BLaER1 treated with 17β-estradiol and CSF1 and Interleukin-3, amounts not matched to agents 10 nM and 100 nM (cell line): ENCODE measurements around the gene YWHAB.
"Not testable (repeated sequence)": the region's sequence is repeated elsewhere in the genome, so short reads cannot be mapped to it uniquely, and the experiment has no call there.

Experiments
- H3K27ac ChIP-seq, 11 experiments: shearing (Covaris generic); formaldehyde crosslinking; 2 replicates each; pipeline ENCODE4 v1.8.1; 2022
- H3K27me3 ChIP-seq, 11 experiments: shearing (Covaris generic); formaldehyde crosslinking; 2 replicates each; pipeline ENCODE4 v1.8.1; 2022
- H3K36me3 ChIP-seq, 11 experiments: shearing (Covaris generic); formaldehyde crosslinking; 2 replicates each; pipeline ENCODE4 v1.8.1; 2022
- H3K4me1 ChIP-seq, 10 experiments: shearing (Covaris generic); formaldehyde crosslinking; 2 replicates each; pipeline ENCODE4 v1.8.1; 2022
- H3K4me2 ChIP-seq, 11 experiments: shearing (Covaris generic); formaldehyde crosslinking; 2 replicates each; pipeline ENCODE4 v1.8.1; 2022
- H3K4me3 ChIP-seq, 10 experiments: shearing (Covaris generic); formaldehyde crosslinking; 2 replicates each; pipeline ENCODE4 v1.8.1; 2022
- H3K9ac ChIP-seq, 11 experiments: shearing (Covaris generic); formaldehyde crosslinking; 2 replicates each; pipeline ENCODE4 v1.8.1; 2022
- H3K9me3 ChIP-seq, 11 experiments: shearing (Covaris generic); formaldehyde crosslinking; replicated peaks in 1 of 11; 2 replicates each; pipeline ENCODE4 v1.8.1; 2022
- H4K20me1 ChIP-seq, 11 experiments: shearing (Covaris generic); formaldehyde crosslinking; 2 replicates each; pipeline ENCODE4 v1.8.1; 2022
- Cebpa-rat ChIP-seq, 11 experiments: shearing (Covaris generic); IDR thresholded peaks; 2 replicates each; pipeline ENCODE4 v1.8.1; 2022

The YWHAB gene

GRCh38 chr20:44866703-44867335 is 18.7 kb upstream of the YWHAB start:
- Histone ChIP-seq H4K20me1 (no peaks in the 10 kb centered on the region), H3K4me1 (peaks cover 0 to 14% (median 0%) of the 10 kb centered on the region in 10 experiments; a peak in 6 of 20 replicates), H3K27ac (no peak overlapping the region), H3K4me3 (no peak overlapping the region), H3K4me2 (peak overlapping the region in 4 of 11 experiments; percentile 54 to 68 (median 60); a peak in 7 of 22 replicates), H3K36me3 (no peaks in the 10 kb centered on the region), H3K27me3 (no peaks in the 10 kb centered on the region), H3K9me3 (no peaks in the 10 kb centered on the region), H3K9ac (peak overlapping the region in 1 of 11 experiments; percentile 9; a peak in 1 of 22 replicates)
- no peak for TF ChIP-seq Cebpa-rat (IDR thresholded peaks at IDR 0.05)

- Histone ChIP-seq H3K27me3 (no peaks in the 10 kb centered on the region), H3K27ac (no peak overlapping the region), H3K4me2 (no peak overlapping the region), H3K36me3 (no peaks in the 10 kb centered on the region), H3K4me1 (peaks cover 0 to 14% (median 0%) of the 10 kb centered on the region in 10 experiments; a peak in 6 of 20 replicates), H4K20me1 (no peaks in the 10 kb centered on the region), H3K4me3 (no peak overlapping the region), H3K9ac (peak overlapping the region in 2 of 11 experiments; percentile 18 to 29; a peak in 1 of 22 replicates), H3K9me3 (no peaks in the 10 kb centered on the region)
- TF ChIP-seq Cebpa-rat (IDR thresholded peaks at IDR 0.05): no peak
Measured at GRCh38 chr20:44869471-44869870, 16.0 kb upstream of the YWHAB start.

- H3K36me3 ChIP-seq, H3K9ac ChIP-seq, H3K4me2 ChIP-seq, H3K9me3 ChIP-seq, H3K4me3 ChIP-seq, H3K27me3 ChIP-seq, H3K27ac ChIP-seq: not testable (repeated sequence)
- peaks cover 15 to 18% (median 17%) of the 10 kb centered on the region in 11 experiments for H4K20me1 ChIP-seq
- H3K4me1 ChIP-seq: peaks cover 12 to 20% (median 17%) of the 10 kb centered on the region in 10 experiments
Measured at GRCh38 chr20:44882360-44882759, 3.1 kb upstream of the YWHAB start.

GRCh38 chr20:44883214-44883902 is 2.1 kb upstream of the YWHAB start:
- Histone ChIP-seq H4K20me1 (peaks cover 25 to 28% (median 27%) of the 10 kb centered on the region in 11 experiments), H3K4me2 (no peak overlapping the region), H3K4me1 (peaks cover 22 to 30% (median 27%) of the 10 kb centered on the region in 10 experiments), H3K27me3 (no peaks in the 10 kb centered on the region), H3K36me3 (peaks cover 3 to 17% (median 12%) of the 10 kb centered on the region in 11 experiments; a peak in 17 of 22 replicates), H3K9me3 (no peaks in the 10 kb centered on the region), H3K9ac (no peak overlapping the region), H3K4me3 (no peak overlapping the region), H3K27ac (no peak overlapping the region)
- no peak for TF ChIP-seq Cebpa-rat (IDR thresholded peaks at IDR 0.05)

GRCh38 chr20:44884907-44885391 is 556 bp upstream of the YWHAB start:
- Histone ChIP-seq H3K9ac (peak overlapping the region; percentile 69 to 100 (median 99)), H3K9me3 (no peaks in the 10 kb centered on the region), H4K20me1 (peaks cover 40 to 44% (median 43%) of the 10 kb centered on the region in 11 experiments), H3K27ac (peak overlapping the region in 10 of 11 experiments; percentile 98 to 100 (median 99); a peak in 20 of 22 replicates), H3K4me3 (peak overlapping the region; percentile 89 to 100 (median 98)), H3K4me2 (peak overlapping the region; percentile 68 to 94 (median 83)), H3K36me3 (peaks cover 3 to 33% (median 21%) of the 10 kb centered on the region in 11 experiments; a peak in 17 of 22 replicates), H3K27me3 (no peaks in the 10 kb centered on the region), H3K4me1 (peaks cover 34 to 44% (median 39%) of the 10 kb centered on the region in 10 experiments)
- TF ChIP-seq Cebpa-rat (IDR thresholded peaks at IDR 0.05): no peak

- peak overlapping the region; percentile 94 to 100 (median 99) for H3K27ac ChIP-seq
- peaks cover 7 to 42% (median 30%) of the 10 kb centered on the region in 11 experiments; a peak in 20 of 22 replicates for H3K36me3 ChIP-seq
- peaks cover 54 to 57% (median 56%) of the 10 kb centered on the region in 11 experiments for H4K20me1 ChIP-seq
- no peak for TF ChIP-seq Cebpa-rat (IDR thresholded peaks at IDR 0.05)
- H3K27me3 ChIP-seq: no peaks in the 10 kb centered on the region
- H3K4me1 ChIP-seq: peaks cover 37 to 55% (median 47%) of the 10 kb centered on the region in 10 experiments
- peak overlapping the region; percentile 89 to 100 (median 98) for H3K4me3 ChIP-seq
- H3K4me2 ChIP-seq: peak overlapping the region; percentile 83 to 99 (median 93)
- peak overlapping the region; percentile 97 to 100 (median 99) for H3K9ac ChIP-seq
- H3K9me3 ChIP-seq: no peaks in the 10 kb centered on the region
Measured at GRCh38 chr20:44886266-44886651, 754 bp downstream of the YWHAB start.

- TF ChIP-seq Cebpa-rat (IDR thresholded peaks at IDR 0.05): no peak
- Histone ChIP-seq H3K4me2 (peak overlapping the region; percentile 83 to 99 (median 93)), H3K27ac (peak overlapping the region; percentile 94 to 100 (median 99); a peak in 18 of 22 replicates), H3K27me3 (no peaks in the 10 kb centered on the region), H4K20me1 (peaks cover 59 to 63% (median 62%) of the 10 kb centered on the region in 11 experiments), H3K9me3 (no peaks in the 10 kb centered on the region), H3K4me1 (peaks cover 37 to 60% (median 53%) of the 10 kb centered on the region in 10 experiments), H3K36me3 (peaks cover 13 to 48% (median 36%) of the 10 kb centered on the region in 11 experiments; a peak in 20 of 22 replicates), H3K4me3 (peak overlapping the region; percentile 89 to 100 (median 98)), H3K9ac (peak overlapping the region; percentile 97 to 100 (median 99))
Measured at GRCh38 chr20:44886828-44887227, 1.3 kb downstream of the YWHAB start.

GRCh38 chr20:44887466-44887865 is 2.0 kb downstream of the YWHAB start:
- Histone ChIP-seq H3K4me2 (peak overlapping the region; percentile 83 to 99 (median 93)), H3K9ac (peak overlapping the region; percentile 97 to 100 (median 99)), H3K4me1 (peaks cover 37 to 67% (median 58%) of the 10 kb centered on the region in 10 experiments), H3K36me3 (peaks cover 18 to 54% (median 38%) of the 10 kb centered on the region in 11 experiments; a peak in 20 of 22 replicates), H3K9me3 (no peaks in the 10 kb centered on the region), H3K27me3 (no peaks in the 10 kb centered on the region), H4K20me1 (peaks cover 65 to 69% (median 69%) of the 10 kb centered on the region in 11 experiments), H3K27ac (peak overlapping the region in 1 of 11 experiments; percentile 35; a peak in 3 of 22 replicates), H3K4me3 (peak overlapping the region; percentile 89 to 100 (median 98))
- no peak for TF ChIP-seq Cebpa-rat (IDR thresholded peaks at IDR 0.05)
